NCI-H187 (cell line): ENCODE results near the gene PSMA8.
A peak's percentile ranks its signal among the peaks of the same experiment; 100 is the strongest.
"Not testable (repeated sequence)": the region's sequence is repeated elsewhere in the genome, so short reads cannot be mapped to it uniquely, and the experiment has no call there.

Experiments
- DNase-seq, 2 experiments: peaks; one replicate each; lab custom pipeline; 2025; lab: John Stamatoyannopoulos, UW

PSMA8 gene

GRCh38 chr18:26176134-26176533, 42.5 kb downstream of the PSMA8 start:
- DNase-seq, result no peak

- no peak for DNase-seq
Measured at GRCh38 chr18:26181343-26181826, 47.7 kb downstream of the PSMA8 start.

- DNase-seq, result no peak
Measured at GRCh38 chr18:26183395-26184112, 49.9 kb downstream of the PSMA8 start.

- DNase-seq, result no peak
Measured at GRCh38 chr18:26185267-26185666, 51.6 kb downstream of the PSMA8 start.

- no peak for DNase-seq
Measured at GRCh38 chr18:26190506-26190905, 56.8 kb downstream of the PSMA8 start.

GRCh38 chr18:26192233-26192632, 58.6 kb downstream of the PSMA8 start:
- no peak for DNase-seq

GRCh38 chr18:26196605-26197004, 62.9 kb downstream of the PSMA8 start:
- DNase-seq, result no peak

- DNase-seq, result not testable (repeated sequence)
Measured at GRCh38 chr18:26202001-26202400, 68.3 kb downstream of the PSMA8 start.

- no peak for DNase-seq
Measured at GRCh38 chr18:26205318-26205717, 71.6 kb downstream of the PSMA8 start.

GRCh38 chr18:26206488-26206887, 72.8 kb downstream of the PSMA8 start:
- DNase-seq, result no peak

GRCh38 chr18:26207937-26208336, 74.3 kb downstream of the PSMA8 start:
- DNase-seq, result no peak

GRCh38 chr18:26208977-26209376, 75.3 kb downstream of the PSMA8 start:
- DNase-seq, result no peak

GRCh38 chr18:26210147-26210546, 76.5 kb downstream of the PSMA8 start:
- DNase-seq, result no peak

GRCh38 chr18:26215247-26215970, 81.7 kb downstream of the PSMA8 start:
- no peak for DNase-seq

- no peak for DNase-seq
Measured at GRCh38 chr18:26225022-26225693, 91.5 kb downstream of the PSMA8 start.

- DNase-seq, result no peak
Measured at GRCh38 chr18:26225915-26226228, 92.2 kb downstream of the PSMA8 start.

GRCh38 chr18:26226229-26227050, 92.8 kb downstream of the PSMA8 start, which contains the start of gene TAF4B:
TSS of gene TAF4B (plus strand) at chr18:26226445. CDS start at chr18:26226934, 489 bp downstream.
- DNase-seq, result peak; percentile 65 to 89

GRCh38 chr18:26227051-26227670, 93.5 kb downstream of the PSMA8 start:
- DNase-seq, result no peak

GRCh38 chr18:26228562-26229260, 95.0 kb downstream of the PSMA8 start:
- DNase-seq, result no peak

GRCh38 chr18:26230497-26230896, 96.8 kb downstream of the PSMA8 start:
- no peak for DNase-seq

GRCh38 chr18:26233208-26233607, 99.5 kb downstream of the PSMA8 start:
- DNase-seq, result no peak
